GM12801 (cell line): ENCODE measurements around the gene GLIS2.

Experiments used
- CTCF ChIP-seq: IDR thresholded peaks from one replicate; pipeline ENCODE4 v1.5.1; 2011; ENCODE audit warnings: control low read depth; ENCODE audit not compliant: insufficient read length; ENCODE audit errors: extremely low read depth

GLIS2 gene

DNA sequence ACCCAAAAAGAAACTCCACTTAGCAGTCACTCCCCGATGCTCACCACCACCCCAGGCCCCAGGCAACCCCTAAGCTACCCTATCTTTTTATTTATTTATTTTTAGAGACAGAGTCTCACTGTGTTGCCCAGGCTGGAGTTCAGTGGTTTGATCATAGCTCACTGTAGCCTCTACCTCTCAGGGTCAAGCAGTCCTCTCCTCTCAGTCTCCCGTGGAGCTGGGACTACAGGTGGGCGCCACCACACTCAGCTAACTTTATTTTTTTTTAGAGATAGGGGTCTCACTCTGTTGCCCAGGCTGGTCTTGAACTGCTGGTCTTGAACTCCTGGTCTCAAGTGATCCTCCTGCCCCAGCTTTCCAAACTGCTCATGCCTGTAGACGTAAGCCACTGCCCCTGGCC lies 14.7 kb upstream of the GLIS2 start:
- no peak for TF ChIP-seq CTCF

DNA sequence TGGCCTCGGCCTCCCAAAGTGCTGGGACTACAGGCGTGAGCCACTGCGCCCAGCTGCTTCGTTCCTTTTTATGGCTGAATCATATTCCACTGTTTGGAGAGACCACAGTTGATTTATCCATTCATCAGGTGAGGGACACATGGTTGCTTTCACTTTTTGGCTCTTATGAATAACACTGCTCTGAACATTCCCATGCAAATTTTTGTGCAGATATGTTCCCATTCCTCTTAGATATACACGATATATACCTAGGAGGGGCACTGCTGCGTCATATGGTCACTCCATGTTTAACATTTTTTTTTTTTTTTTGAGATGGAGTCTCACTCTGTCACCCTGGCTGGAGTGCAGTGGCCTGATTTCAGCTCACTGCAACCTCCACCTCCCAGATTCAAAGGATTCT lies 13.9 kb upstream of the GLIS2 start:
- TF ChIP-seq CTCF: no peak

DNA sequence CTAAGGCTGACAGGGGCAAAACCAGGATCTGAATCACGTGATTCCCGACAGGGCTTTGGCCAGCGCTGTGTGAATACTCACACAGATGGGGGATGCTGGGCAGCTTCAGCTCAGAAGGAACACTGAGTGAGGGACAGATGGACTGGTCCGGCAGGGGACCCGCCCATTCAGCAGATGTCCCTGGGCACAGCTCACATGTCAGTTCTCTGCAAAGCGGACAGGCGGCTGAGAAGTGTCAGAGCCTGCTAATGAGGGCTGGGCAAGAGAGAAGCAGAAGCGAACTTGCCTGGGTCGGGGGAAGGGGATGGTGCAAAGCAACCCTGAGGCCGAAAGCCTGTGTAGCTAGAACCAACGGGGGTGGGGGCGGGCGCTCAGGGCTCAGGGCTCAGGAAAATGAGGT lies 11.9 kb upstream of the GLIS2 start:
- TF ChIP-seq CTCF: no peak

GRCh38 chr16:4306470-4307214 lies 9.2 kb upstream of the GLIS2 start:
- no peak for TF ChIP-seq CTCF

DNA sequence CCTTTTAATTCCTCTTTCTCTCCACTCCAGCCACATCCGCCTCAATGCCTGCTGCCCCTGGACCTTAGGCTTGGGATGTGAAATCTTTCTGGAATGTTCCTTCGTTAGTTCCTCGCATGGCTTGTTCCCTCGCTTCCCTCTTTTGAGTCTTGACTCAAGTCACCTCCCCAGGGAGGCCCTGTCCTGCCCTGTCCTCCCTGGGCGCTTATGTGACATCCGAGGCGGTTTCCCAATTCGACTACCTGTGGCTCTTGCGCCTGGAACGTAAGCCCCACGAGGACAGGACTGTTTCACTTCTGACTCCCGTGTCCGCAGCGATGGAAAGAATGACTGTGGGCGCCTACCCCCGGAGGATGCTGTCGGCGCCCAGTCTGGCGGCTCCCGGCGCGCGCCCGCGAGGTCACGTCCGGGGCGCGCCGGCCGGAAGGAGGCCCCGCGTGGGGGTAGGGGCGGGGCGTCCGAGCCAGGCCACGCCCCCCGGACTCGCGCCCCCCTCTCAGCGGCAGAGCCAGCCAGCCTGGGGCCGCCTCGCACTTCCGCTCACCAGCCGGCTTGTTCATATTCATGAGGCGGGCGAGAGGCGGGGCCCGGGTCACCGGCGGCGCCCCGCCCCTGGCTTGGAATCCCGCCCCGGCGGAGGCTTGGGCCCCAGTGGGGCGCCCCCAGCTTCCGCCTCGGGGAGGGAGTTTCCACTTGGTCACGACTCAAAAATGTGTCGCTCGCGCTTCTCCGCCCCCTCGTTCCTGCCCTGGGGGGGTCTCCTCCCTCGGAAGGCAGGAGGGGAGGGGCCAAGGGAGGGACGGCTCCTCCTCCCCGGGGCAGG lies 8.4 kb upstream of the GLIS2 start:
- no peak for TF ChIP-seq CTCF

DNA sequence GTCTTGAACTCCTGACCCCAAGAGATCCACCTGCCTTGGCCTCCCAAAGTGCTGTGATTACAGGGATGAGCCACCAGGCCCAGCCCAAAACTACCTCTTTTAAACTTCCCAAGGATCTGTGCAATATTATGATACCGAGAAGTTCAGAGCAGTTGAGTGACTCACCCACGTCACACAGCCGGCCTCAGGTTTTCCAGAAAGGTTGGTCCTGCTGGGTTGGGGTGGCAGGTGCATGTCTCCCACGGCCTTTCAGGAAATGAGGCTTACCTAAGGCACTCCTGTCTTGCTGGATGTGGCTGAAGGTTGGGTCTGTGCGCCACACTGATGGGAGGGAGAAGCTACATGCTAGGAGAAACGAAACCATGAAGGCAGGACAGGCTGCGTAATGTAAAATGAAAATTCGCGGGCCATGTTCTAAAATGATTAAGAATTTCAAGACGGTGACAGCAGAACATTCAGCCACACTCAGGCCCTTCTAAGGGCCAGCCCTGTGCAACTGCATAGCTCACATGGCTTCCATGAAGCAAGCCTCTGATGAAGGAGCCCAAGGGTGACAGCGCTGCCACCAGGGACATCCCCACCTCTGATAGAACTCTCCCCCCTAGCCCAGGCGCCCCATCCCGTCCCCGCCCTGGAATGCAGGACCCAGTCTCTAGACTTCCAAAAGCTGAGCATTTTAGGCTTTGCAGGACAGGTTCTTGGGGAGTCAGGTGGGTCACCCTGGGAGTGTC lies 6.6 kb upstream of the GLIS2 start:
- no peak for TF ChIP-seq CTCF

DNA sequence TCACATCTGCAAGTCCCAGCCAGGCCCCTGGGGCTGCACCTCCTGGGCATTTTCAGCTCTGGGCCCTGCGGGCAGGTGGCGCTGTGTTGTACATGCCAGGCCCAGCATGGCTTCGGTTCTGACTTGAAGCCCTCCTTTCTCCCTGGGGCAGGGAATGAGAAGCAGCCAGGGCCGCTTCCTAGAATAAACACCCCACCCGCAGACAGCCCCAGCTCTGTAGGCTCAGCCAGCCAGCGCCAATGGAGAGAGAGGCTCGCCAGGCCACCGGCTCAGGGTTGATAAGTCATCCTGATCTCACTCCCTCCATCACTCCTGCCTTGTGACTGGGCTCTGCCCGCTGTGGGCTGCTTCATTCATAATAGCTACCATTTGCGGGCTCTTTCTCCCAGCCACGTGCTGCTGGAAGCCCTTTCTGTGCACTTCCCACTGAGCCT lies 6.0 kb upstream of the GLIS2 start:
- TF ChIP-seq CTCF: no peak
